HG02885 (cell line): ENCODE data around the gene TPD52L2.

Experiments
- ATAC-seq: cut with Tn5 transposase; IDR thresholded peaks from one replicate; pipeline ENCODE4 v1.9.1; 2021; ENCODE audit warnings: mild to moderate bottlenecking; ENCODE audit not compliant: unreplicated experiment, poor library complexity

The TPD52L2 gene

DNA sequence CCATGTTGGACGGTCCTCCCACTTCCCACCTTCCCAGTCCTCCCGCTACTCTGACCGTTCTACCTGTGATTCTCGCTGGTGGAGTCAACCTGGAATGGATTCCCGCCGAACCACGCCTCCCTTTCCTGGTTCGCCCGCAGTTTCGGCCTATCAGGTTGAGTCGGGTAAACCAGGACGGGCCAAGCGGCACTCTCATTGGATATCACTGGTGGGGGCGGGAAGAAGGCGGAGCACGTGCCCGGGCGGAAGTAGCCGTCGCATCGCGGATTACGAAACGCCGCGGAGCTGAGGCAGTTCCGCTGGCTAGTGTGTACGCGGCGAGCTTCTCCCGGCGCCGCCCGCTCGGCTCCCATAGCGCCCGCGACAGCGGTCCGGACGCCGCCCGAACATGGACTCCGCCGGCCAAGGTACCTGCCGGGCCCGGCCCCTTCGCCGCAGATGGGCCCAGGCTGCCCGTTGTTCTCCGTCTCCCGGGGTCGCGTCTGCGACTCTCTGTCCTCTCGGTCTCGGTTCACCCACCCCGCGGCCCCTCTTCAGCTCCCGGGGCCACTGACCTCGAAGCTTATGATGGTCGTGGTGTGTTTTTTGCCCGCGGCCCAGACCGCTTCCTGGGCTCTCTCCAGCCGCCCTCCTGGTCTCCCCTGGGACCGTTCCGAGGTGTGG is at the start of gene TPD52L2:
TSS of gene TPD52L2 (plus strand) at position 293 of the 663 bp plus-strand sequence. CDS start at position 389, 96 bp downstream.
- ATAC-seq: peak; percentile 80

GRCh38 chr20:63815615-63816253 is 49.3 kb upstream of the TPD52L2 start:
- no peak for ATAC-seq

DNA sequence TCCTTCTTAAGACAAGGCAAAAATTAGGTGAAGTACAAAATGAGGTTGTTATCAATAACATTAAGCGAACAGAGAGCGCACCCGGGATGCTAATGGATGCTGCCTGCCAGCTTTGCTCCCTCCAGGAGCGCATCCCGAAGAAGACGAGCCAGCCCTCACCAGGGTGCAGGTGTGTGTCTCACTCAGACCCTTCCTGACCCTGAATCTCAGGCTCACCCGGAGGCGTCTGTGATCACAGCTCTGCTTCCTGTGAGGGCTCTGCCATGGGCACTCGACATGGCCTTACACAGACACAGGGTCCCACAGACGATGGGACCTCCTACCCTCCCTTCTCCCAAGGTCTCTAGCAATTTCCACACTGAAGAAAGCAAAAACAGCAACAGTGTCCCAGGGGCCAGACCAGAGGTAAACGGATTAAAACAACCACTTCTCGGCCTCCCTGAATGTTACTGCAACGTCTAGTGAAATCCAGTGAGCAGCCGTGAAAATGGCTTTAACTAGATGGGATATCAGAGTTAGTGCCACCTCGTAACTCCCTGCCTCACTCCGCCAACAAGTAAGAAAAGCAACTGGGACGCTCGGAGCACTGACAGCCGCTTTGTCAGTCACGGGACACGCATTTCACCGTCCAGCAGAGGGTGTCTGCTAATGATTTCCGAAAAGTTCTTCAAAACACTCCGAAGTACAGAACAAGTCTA is 45.7 kb upstream of the TPD52L2 start:
- ATAC-seq: no peak

GRCh38 chr20:63821811-63822210 is 43.3 kb upstream of the TPD52L2 start:
- no peak for ATAC-seq

DNA sequence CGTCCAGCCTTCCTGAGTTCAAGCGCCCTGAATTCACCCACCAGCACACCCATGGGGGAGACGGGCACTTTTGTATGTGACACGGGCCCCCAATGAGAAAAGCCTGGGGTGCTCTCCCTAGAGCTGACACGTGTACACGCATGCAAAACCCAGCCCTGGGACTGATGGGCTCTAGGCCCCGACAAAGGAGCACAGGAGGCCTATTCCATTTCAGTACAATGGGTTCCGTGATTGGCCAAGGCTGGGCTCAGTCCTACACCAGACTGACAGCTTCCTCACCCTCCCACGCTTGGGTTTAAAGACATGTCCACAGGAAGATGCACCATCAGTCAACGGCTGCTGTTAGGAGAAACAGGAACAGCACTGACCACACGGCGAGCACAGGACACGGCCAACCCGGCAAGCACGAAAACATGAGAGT is 42.8 kb upstream of the TPD52L2 start:
- no peak for ATAC-seq

- ATAC-seq: no peak
These were observed 41.3 kb upstream of the TPD52L2 start for GRCh38 chr20:63823691-63824311.

- ATAC-seq: no peak
These were observed 39.5 kb upstream of the TPD52L2 start for GRCh38 chr20:63825331-63826118.

- ATAC-seq: no peak
These were observed 38.3 kb upstream of the TPD52L2 start for GRCh38 chr20:63826753-63827152.

- ATAC-seq: no peak
These were observed 36.9 kb upstream of the TPD52L2 start for GRCh38 chr20:63828124-63828523.

DNA sequence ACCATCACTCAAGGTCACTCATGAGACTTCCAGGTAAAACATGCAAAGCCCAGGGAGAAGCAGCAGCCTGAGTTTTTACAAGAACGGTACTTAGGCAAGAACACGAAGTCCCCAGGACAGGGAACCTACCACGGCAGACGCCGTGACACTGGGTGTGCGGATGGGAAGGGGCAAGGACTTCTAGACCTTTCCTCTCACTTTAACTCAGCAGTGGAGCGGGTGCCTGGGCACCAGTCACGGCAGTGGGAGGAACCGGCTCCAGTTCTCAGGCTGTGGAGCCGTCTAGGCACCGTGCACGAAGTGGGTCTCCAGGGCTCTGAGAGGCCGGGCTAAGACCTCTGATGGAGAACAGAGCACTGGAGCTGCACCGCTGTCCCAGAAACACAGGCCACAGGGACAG is 36.5 kb upstream of the TPD52L2 start:
- ATAC-seq: no peak

DNA sequence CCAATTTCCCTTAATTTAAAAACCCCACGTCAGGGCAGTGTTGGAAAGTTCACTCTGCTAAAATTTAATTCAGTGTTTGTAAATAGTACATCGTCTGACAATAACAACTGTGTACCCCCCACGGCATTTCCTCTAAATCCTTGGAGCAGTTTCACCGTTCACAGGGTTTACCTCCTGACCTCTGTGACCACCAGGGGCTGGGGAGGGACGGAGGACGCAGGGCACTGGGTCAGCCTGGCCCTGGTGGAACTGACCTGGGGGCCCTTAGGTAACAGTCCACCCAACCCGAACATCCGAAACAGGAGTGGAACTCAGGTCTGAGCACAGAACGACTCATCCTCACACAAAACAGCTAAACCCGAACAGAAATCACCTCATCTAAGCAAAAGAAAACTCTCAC is 36.1 kb upstream of the TPD52L2 start:
- ATAC-seq: no peak

DNA sequence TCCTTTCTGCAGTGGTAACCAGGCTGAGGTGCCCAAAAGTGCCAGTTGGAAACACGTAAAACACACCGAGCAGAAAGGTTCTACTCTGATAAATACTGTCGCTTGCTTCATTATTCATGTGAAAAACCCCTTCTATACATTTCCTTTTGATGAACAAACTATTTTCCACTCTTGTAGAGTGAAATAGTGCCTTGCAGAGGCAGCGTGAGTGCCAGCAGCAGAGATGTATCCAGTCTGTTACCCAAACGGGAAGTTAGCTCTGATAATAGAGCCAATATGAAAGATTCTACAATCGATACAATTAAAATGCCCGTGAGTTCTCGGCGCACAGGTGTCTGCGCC is 35.5 kb upstream of the TPD52L2 start:
- no peak for ATAC-seq

DNA sequence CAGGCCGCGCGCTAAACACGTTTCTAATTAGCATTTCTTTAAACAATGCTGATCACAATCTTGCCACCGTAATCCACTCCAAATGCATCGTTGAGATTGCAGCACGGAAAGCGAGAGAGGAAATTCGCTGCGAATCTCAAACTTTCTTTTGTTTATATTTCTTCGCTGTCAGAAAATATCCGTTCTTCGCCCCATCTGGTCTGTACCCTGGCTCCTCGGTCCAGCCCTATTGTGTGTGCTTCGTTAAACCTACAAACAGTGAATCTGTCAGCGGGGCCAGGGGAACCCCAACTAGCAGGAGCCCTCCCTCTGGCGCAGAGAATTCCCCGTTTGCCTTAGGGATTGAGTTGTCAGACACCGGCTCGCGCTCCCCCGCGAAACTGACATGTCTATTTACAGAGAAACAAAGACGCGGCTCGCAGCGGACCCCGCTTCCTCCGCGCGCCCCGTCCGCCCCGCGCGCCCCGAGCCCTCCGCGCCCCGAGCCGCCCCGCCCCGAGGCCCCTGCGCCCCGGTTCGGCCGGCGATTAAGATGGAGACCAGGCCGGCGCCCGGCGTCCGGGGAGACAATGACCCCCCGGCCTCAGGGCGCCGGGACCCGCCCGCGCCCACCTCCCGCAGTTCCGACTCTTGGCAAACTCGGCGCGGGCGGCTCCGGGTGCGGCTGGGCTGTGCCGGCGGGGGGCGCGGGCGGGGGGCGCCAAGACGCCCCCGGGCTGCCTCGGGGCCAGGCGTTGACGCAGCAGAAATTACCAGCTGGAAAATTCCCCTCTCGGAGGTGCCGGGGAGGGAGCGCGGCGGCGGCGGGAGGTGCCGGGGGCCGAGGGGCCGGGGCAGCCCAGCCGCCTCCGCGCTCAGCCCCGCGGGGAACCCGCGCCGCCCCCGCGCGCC is 34.9 kb upstream of the TPD52L2 start:
- peak; percentile 9 for ATAC-seq

- ATAC-seq: peak; percentile 72
These were observed 34.1 kb upstream of the TPD52L2 start, which contains the start of gene ZBTB46 for GRCh38 chr20:63830841-63831588. Gene ZBTB46, minus strand, starts transcription at chr20:63831264. Its CDS starts 40,507 bp downstream, at chr20:63790757.

GRCh38 chr20:63831646-63831992 is 33.5 kb upstream of the TPD52L2 start:
- peak; percentile 15 for ATAC-seq

- ATAC-seq: peak; percentile 5
These were observed 32.9 kb upstream of the TPD52L2 start for GRCh38 chr20:63831993-63832686.

GRCh38 chr20:63833776-63834490 is 31.1 kb upstream of the TPD52L2 start:
- ATAC-seq: no peak
